HCT116 (cell line): Measurements from ENCODE around the gene ANKRD6. TPM values are rescaled to one million over a fixed set of nuclear protein-coding genes. Genes with fewer than 3 reads are reported as not detected.

Experiments
- ATAC-seq: fragments of 200-7000 bp; cut with Tn5 transposase; 2 replicates; pipeline ENCODE4 v1.9.1; 2020; ENCODE audit warnings: mild to moderate bottlenecking, moderate library complexity
- BruUV-seq: library from RNA; stranded (reverse); fragments of 400-500 nt; replicated peaks from 2 replicates; lab custom pipeline; 2021; lab: Mats Ljungman, UMichigan
- CTCF ChIA-PET: fragments of 300-600 bp; sonication (Branson Sonifier 250); formaldehyde crosslinking; loops from one replicate; lab custom pipeline; 2021; ENCODE audit warnings: antibody characterized with exemption; lab: Charles Lee
- POLR2A ChIA-PET: fragments of 300-600, 350-600 bp; sonication (Branson Sonifier 250); formaldehyde crosslinking; loops from one replicate; lab custom pipeline; 2021; ENCODE audit warnings: antibody characterized with exemption; lab: Charles Lee
- RAD21 ChIA-PET, 2 experiments: fragments of 300-600 bp; sonication (Branson Sonifier 250); formaldehyde crosslinking; loops; one replicate each; lab custom pipeline; 2023; ENCODE audit warnings: low total read pairs in 2 of 2; ENCODE audit not compliant: uncharacterized antibody in 2 of 2, unreplicated experiment in 2 of 2, low non-redundant PET in 1 of 2; lab: Charles Lee
- DNase-seq: peaks from one replicate; pipeline ENCODE4 v3.0.0-alpha.2; 2010; ENCODE audit warnings: low read depth, low spot score
- H2AFZ ChIP-seq: fragments of 200-600 bp; shearing (Covaris generic), sonication (generic); 2 replicates; pipeline ENCODE4 v1.6.1; 2017; ENCODE audit warnings: low read depth, mixed run types, mixed read lengths, antibody characterized with exemption, low read length; ENCODE audit not compliant: poor library complexity, severe bottlenecking
- H3K27ac ChIP-seq: 2 replicates; pipeline ENCODE4 v1.5.1; 2012; ENCODE audit warnings: low read depth, low read length
- H3K27me3 ChIP-seq: fragments of 200-600 bp; sonication (generic); 2 replicates; pipeline ENCODE4 v1.6.1; 2016; ENCODE audit warnings: mixed run types, low read length, mixed read lengths; ENCODE audit not compliant: insufficient read depth
- H3K36me3 ChIP-seq, 2 experiments: fragments of 200-500 bp in 1 of 2; fragments of 200-600 bp in 1 of 2; sonication (Bioruptor generic) in 1 of 2; sonication (generic) in 1 of 2; 2 replicates each; pipeline versions ENCODE4 v1.5.1 to v1.6.1; 2014 to 2016; ENCODE audit warnings: low read length in 2 of 2, inconsistent platforms in 1 of 2, mixed read lengths in 1 of 2, mixed run types in 1 of 2; ENCODE audit not compliant: insufficient read depth in 2 of 2, control insufficient read depth in 1 of 2
- H3K4me1 ChIP-seq, 2 experiments: fragments of 200-600 bp in 1 of 2; sonication (generic) in 1 of 2; 2 replicates each; pipeline versions ENCODE4 v1.5.1 to v1.6.1; 2012 to 2017; ENCODE audit warnings: low read length in 2 of 2, inconsistent platforms in 1 of 2, mild to moderate bottlenecking in 1 of 2, mixed read lengths in 1 of 2, mixed run types in 1 of 2, moderate library complexity in 1 of 2; ENCODE audit not compliant: insufficient read depth in 2 of 2, control insufficient read depth in 1 of 2
- H3K4me2 ChIP-seq: fragments of 200-600 bp; sonication (generic); 2 replicates; pipeline ENCODE4 v1.6.1; 2017; ENCODE audit warnings: mixed run types, low read length, mixed read lengths
- H3K4me3 ChIP-seq, 2 experiments: fragments of 200-600 bp in 1 of 2; sonication (generic) in 1 of 2; replicated peaks in 1 of 2; 2 replicates each; pipeline ENCODE4 v1.5.1; 2011 to 2016; ENCODE audit warnings: low read length in 2 of 2, control low read depth in 1 of 2, low read depth in 1 of 2, mild to moderate bottlenecking in 1 of 2, mixed read lengths in 1 of 2, mixed run types in 1 of 2
- H3K79me2 ChIP-seq: fragments of 200-600 bp; sonication (generic); 2 replicates; pipeline ENCODE4 v1.6.1; 2017; ENCODE audit warnings: mild to moderate bottlenecking, mixed run types, low read length, moderate library complexity, mixed read lengths; ENCODE audit not compliant: insufficient read depth
- H3K9ac ChIP-seq: fragments of 200-600 bp; sonication (generic); 2 replicates; pipeline ENCODE4 v1.6.1; 2016; ENCODE audit warnings: low read length, mixed read lengths
- H3K9me2 ChIP-seq: fragments of 200-600 bp; sonication (generic), shearing (Covaris generic); 2 replicates; pipeline ENCODE4 v1.6.1; 2017; ENCODE audit warnings: mixed run types, mild to moderate bottlenecking, moderate library complexity; ENCODE audit not compliant: insufficient read depth
- H3K9me3 ChIP-seq, 2 experiments: fragments of 200-500 bp in 1 of 2; fragments of 200-600 bp in 1 of 2; sonication (Bioruptor generic) in 1 of 2; sonication (generic) in 1 of 2; 2 replicates each; pipeline ENCODE4 v1.6.1; 2014 to 2017; ENCODE audit warnings: low read length in 2 of 2, mixed read lengths in 2 of 2, inconsistent platforms in 1 of 2, low read depth in 1 of 2, mild to moderate bottlenecking in 1 of 2, mixed run types in 1 of 2, moderate library complexity in 1 of 2; ENCODE audit not compliant: control insufficient read depth in 1 of 2, insufficient read depth in 1 of 2
- H4K20me1 ChIP-seq: fragments of 200-600 bp; sonication (generic), shearing (Covaris generic); 2 replicates; pipeline ENCODE4 v1.6.1; 2017; ENCODE audit warnings: mixed run types, mild to moderate bottlenecking, moderate library complexity; ENCODE audit not compliant: insufficient read depth
- ATF3 ChIP-seq: IDR thresholded peaks from 2 replicates; pipeline ENCODE4 v1.6.1; 2012
- CBX3 ChIP-seq: IDR thresholded peaks from 2 replicates; pipeline ENCODE4 v1.6.1; 2012; ENCODE audit warnings: low read depth
- CEBPB ChIP-seq: IDR thresholded peaks from 2 replicates; pipeline ENCODE4 v1.6.1; 2012; ENCODE audit warnings: low read depth
- EGR1 ChIP-seq: IDR thresholded peaks from 2 replicates; pipeline ENCODE4 v1.6.1; 2012; ENCODE audit warnings: low read depth
- ELF1 ChIP-seq: IDR thresholded peaks from 2 replicates; pipeline ENCODE4 v1.6.1; 2012; ENCODE audit warnings: low read depth, borderline replicate concordance
- EZH2 ChIP-seq: fragments of 200-600 bp; sonication (generic); IDR thresholded peaks from 2 replicates; pipeline ENCODE4 v1.6.1; 2017; ENCODE audit warnings: antibody characterized with exemption, mixed run types
- EZH2phosphoT487 ChIP-seq: fragments of 200-600 bp; IDR thresholded peaks from 2 replicates; pipeline ENCODE4 v1.6.1; 2018; ENCODE audit warnings: antibody characterized with exemption, borderline replicate concordance
- FOSL1 ChIP-seq: IDR thresholded peaks from 2 replicates; pipeline ENCODE4 v1.6.1; 2012; ENCODE audit warnings: low read depth
- JUND ChIP-seq: IDR thresholded peaks from 2 replicates; pipeline ENCODE4 v1.6.1; 2012
- MAX ChIP-seq: IDR thresholded peaks from 2 replicates; pipeline ENCODE4 v1.6.1; 2012
- POLR2A ChIP-seq: IDR thresholded peaks from 2 replicates; pipeline ENCODE4 v1.7.0; 2011; ENCODE audit warnings: borderline replicate concordance; ENCODE audit not compliant: insufficient read depth, insufficient read length; ENCODE audit errors: extremely low read depth
- RAD21 ChIP-seq: IDR thresholded peaks from 2 replicates; pipeline ENCODE4 v1.6.1; 2012; ENCODE audit warnings: low read depth, mild to moderate bottlenecking
- SIN3A ChIP-seq: IDR thresholded peaks from 2 replicates; pipeline ENCODE4 v1.6.1; 2012; ENCODE audit warnings: low read depth
- SRF ChIP-seq: IDR thresholded peaks from 2 replicates; pipeline ENCODE4 v1.6.1; 2012; ENCODE audit warnings: low read depth
- TCF7L2 ChIP-seq: IDR thresholded peaks from 2 replicates; pipeline ENCODE4 v1.7.0; 2011; ENCODE audit warnings: borderline replicate concordance, inconsistent platforms; ENCODE audit not compliant: insufficient read depth, insufficient read length; ENCODE audit errors: extremely low read depth
- YY1 ChIP-seq: IDR thresholded peaks from 2 replicates; pipeline ENCODE4 v1.6.1; 2011; ENCODE audit warnings: low read length, low read depth, moderate library complexity, mild to moderate bottlenecking; ENCODE audit not compliant: insufficient replicate concordance; ENCODE audit errors: extremely low read depth
- ZFX ChIP-seq: fragments of 450-650 bp; IDR thresholded peaks from 2 replicates; pipeline ENCODE4 v1.6.1; 2017
- ZNF274 ChIP-seq: fragments of 200-500 bp; sonication (Bioruptor generic); IDR thresholded peaks from 2 replicates; pipeline ENCODE4 v1.6.1; 2014; ENCODE audit warnings: mild to moderate bottlenecking, low read depth, low read length, inconsistent platforms
- intact Hi-C: fragments of 100-400 bp; cut with micrococcal nuclease; formaldehyde crosslinking; loops from 2 replicates; pipeline ENCODE4 v1.10.0; 2022
- total RNA-seq: library from RNA; stranded (reverse); gene quantifications from one replicate; pipeline ENCODE4 v1.2.1, GENCODE V29; 2021; ENCODE audit not compliant: unreplicated experiment
- TF ChIP-seq, protein P1 (sequence below): IDR thresholded peaks from 2 replicates; pipeline ENCODE4 v1.6.1; 2011; ENCODE audit warnings: mild to moderate bottlenecking, low read length, moderate library complexity; ENCODE audit not compliant: insufficient replicate concordance; ENCODE audit errors: extremely low read depth
- TF ChIP-seq, protein P2 (sequence below), 3 experiments: fragments of 200-600 bp in 1 of 3; sonication (generic) in 1 of 3; IDR thresholded peaks in 2 of 3; conservative IDR thresholded peaks in 1 of 3; 2 replicates each; pipeline ENCODE4 v1.5.1; 2012 to 2017; ENCODE audit warnings: low read depth in 2 of 3, low read length in 2 of 3, antibody characterized with exemption in 1 of 3, borderline replicate concordance in 1 of 3, control low read depth in 1 of 3, mild to moderate bottlenecking in 1 of 3, mixed read lengths in 1 of 3, mixed run types in 1 of 3, moderate library complexity in 1 of 3; ENCODE audit not compliant: insufficient read depth in 1 of 3

The ANKRD6 gene
- total RNA-seq, 1 experiment from 2014 or later, result 9.9 TPM

DNA sequence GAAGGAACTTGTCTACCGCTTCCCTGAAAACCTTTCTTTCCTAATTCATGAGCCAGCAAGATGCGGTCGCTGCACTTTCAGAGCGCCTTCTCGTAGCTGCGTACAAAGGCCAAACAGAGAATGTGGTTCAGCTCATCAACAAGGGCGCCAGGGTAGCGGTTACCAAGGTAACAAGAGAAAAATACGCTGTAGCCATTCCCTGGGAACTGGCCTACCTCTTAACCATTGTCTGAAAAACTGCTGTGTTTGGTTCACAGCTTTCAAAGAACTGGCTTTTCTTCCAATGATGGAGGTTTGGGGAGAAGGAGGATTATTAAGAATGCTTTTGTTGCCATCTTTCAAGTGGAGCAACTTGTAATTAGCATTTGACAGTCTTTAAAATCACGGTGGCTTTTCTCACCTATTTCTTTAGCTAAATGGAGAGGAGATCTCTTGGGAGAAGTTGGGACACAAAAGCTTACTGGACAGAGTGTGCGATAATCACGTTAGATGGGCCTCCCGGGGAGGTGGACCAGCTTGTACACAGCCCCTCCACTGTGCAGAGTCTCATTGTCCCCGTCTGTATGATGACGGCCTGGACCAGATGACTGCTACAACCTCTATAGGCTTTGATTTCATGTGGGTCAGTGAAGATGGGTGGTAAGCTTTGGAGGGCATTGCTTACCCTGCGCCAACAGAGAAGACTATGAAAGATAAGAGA lies 134.1 kb downstream of the ANKRD6 start:
- Histone ChIP-seq H3K4me3 (no peak overlapping the region), H3K9me3 (no peaks in the 10 kb centered on the region), H4K20me1 (no peaks in the 10 kb centered on the region), H2AFZ (no peak overlapping the region), H3K27me3 (0 out of 2 replicates have a peak, but pooled peaks cover 5% of the 10 kb centered on the region), H3K9ac (no peak overlapping the region), H3K27ac (no peak overlapping the region), H3K4me1 (no peaks in the 10 kb centered on the region), H3K36me3 (no peaks in the 10 kb centered on the region), H3K79me2 (no peaks in the 10 kb centered on the region), H3K4me2 (no peak overlapping the region), H3K9me2 (no peaks in the 10 kb centered on the region)
- intact Hi-C loops, result no loop called here
- no peak for DNase-seq
- no peak for ATAC-seq
- ChIA-PET POLR2A (no interaction called here), RAD21 (no interaction called here), CTCF (no interaction called here)
- TF ChIP-seq FOSL1 (no peak), TCF7L2 (no peak), RAD21 (no peak), YY1 (no peak), EZH2 (no peak), SIN3A (no peak), EGR1 (no peak), POLR2A (no peak), CEBPB (no peak), ATF3 (no peak), ZNF274 (no peak), ELF1 (no peak), JUND (no peak), ZFX (no peak), CBX3 (no peak), SRF (no peak), EZH2phosphoT487 (no peak), MAX (no peak)
- TF ChIP-seq, protein P1, sequence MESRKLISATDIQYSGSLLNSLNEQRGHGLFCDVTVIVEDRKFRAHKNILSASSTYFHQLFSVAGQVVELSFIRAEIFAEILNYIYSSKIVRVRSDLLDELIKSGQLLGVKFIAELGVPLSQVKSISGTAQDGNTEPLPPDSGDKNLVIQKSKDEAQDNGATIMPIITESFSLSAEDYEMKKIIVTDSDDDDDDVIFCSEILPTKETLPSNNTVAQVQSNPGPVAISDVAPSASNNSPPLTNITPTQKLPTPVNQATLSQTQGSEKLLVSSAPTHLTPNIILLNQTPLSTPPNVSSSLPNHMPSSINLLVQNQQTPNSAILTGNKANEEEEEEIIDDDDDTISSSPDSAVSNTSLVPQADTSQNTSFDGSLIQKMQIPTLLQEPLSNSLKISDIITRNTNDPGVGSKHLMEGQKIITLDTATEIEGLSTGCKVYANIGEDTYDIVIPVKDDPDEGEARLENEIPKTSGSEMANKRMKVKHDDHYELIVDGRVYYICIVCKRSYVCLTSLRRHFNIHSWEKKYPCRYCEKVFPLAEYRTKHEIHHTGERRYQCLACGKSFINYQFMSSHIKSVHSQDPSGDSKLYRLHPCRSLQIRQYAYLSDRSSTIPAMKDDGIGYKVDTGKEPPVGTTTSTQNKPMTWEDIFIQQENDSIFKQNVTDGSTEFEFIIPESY, result no peak
- TF ChIP-seq, protein P2, sequence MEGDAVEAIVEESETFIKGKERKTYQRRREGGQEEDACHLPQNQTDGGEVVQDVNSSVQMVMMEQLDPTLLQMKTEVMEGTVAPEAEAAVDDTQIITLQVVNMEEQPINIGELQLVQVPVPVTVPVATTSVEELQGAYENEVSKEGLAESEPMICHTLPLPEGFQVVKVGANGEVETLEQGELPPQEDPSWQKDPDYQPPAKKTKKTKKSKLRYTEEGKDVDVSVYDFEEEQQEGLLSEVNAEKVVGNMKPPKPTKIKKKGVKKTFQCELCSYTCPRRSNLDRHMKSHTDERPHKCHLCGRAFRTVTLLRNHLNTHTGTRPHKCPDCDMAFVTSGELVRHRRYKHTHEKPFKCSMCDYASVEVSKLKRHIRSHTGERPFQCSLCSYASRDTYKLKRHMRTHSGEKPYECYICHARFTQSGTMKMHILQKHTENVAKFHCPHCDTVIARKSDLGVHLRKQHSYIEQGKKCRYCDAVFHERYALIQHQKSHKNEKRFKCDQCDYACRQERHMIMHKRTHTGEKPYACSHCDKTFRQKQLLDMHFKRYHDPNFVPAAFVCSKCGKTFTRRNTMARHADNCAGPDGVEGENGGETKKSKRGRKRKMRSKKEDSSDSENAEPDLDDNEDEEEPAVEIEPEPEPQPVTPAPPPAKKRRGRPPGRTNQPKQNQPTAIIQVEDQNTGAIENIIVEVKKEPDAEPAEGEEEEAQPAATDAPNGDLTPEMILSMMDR (IDR thresholded peaks at IDR 0.05 in 2 of 3, conservative IDR thresholded peaks at IDR 0.05 in 1 of 3; ENCODE audit: borderline replicate concordance in 1 of 3, insufficient read depth in 1 of 3, low read depth in 2 of 3, low read length in 2 of 3), result no peak
- BruUV-seq, result no TSS peak
